Activated CD8-positive, alpha-beta memory T cell treated with anti-CD3 and anti-CD28 coated beads for 36 hours (primary cell): ENCODE results near the gene C11orf54. TPM values are rescaled to one million over a fixed set of nuclear protein-coding genes. Genes with fewer than 3 reads are reported as not detected.
"Not testable (repeated sequence)": the region's sequence is repeated elsewhere in the genome, so short reads cannot be mapped to it uniquely, and the experiment has no call there.

Source experiments
- CTCF ChIA-PET: fragments of 350-600 bp; sonication (Branson Sonifier 250); formaldehyde crosslinking; loops from one replicate; lab custom pipeline; 2021; ENCODE audit warnings: antibody characterized with exemption; lab: Charles Lee
- POLR2A ChIA-PET: fragments of 350-600 bp; sonication (Branson Sonifier 250); formaldehyde crosslinking; loops from one replicate; lab custom pipeline; 2021; ENCODE audit warnings: antibody characterized with exemption; lab: Charles Lee
- total RNA-seq, 2 experiments: library from RNA; stranded (reverse); gene quantifications; one replicate each; pipeline ENCODE4 v1.2.3, GENCODE V29; 2021

C11orf54 gene
- total RNA-seq, 2 experiments from 2014 or later = 13.4 to 15.0 TPM

DNA sequence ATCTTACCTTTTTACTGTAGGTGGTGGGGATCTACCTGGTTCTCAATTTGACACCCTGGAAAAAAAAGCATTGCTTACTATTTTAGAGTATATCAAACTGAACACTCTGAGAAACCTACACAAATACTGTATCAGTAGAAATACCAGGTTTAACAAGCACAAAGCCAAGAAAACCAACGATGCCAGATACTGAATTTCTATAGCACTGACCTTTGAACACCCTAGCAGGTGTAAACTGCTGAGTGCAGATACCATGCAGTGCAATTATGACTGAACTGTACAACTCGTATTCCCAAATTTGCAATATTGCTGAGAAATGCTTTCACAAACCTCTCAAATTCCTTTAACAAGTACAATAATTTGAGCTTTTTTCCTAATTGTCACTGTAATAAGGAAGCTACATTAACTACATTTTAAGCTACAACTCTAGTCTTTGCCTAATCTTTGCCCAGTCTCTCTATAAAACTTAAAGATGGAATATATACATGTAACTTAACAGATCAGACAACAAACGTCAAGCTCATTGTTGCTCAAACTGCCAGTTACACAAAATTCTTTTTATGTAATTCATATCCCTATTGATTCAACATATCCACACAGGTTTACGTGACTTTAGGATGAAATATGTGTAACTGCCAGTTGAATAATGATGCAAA lies 9.1 kb upstream of the C11orf54 start:
- POLR2A ChIA-PET = no interaction called here
- CTCF ChIA-PET = no interaction called here

GRCh38 chr11:93733474-93733873 lies 8.0 kb upstream of the C11orf54 start:
- CTCF ChIA-PET = no interaction called here

DNA sequence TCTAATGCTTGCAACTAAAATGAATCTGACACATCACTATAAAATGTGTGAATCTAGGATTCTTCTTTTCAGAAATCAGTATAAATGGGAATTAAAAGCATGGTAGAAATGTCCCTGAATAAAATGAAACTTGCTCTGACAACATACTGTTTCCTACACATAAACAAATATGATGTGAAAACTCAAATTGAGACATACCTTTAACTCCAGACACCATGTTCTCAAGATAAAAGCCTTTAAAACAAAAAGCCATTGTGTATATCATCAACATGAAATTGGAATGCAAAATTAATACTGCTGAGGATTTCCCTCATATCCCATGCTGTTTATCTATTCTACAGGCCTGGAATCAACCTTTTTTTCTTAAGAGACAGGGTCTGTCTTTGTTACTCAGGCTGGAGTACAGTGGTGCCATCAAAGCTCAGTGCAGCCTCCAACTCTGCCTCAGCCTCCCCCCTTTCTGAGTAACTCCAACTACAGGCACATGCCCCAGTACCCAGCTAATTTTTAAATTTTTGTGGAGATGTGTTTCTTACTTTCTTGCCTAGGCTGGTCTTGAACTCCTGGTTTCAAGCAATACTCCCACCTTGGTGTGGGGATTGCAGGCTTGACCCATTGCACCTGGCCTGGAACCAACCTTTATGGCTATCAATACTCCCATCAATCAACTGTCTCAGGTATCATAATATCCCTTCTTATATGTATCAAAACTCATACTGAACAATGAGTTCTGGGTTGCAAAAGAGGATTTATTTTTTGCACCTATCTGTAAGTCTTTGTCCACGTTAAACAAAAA lies 6.8 kb upstream of the C11orf54 start:
- POLR2A ChIA-PET = interaction anchor here (2.0 kb wide), 1 partner anchor 49 kb away, joined by 5 read pairs; the partner anchor contains the start of gene MED17
- CTCF ChIA-PET = no interaction called here

More at GRCh38 chr11:93733474-93733873, 8.0 kb upstream of the C11orf54 start:
- POLR2A ChIA-PET = no interaction called here

- CTCF ChIA-PET = no interaction called here
- POLR2A ChIA-PET = interaction anchor here (2.0 kb wide), 1 partner anchor 48 kb away, joined by 5 read pairs; the partner anchor contains the start of gene MED17
These were observed 5.8 kb upstream of the C11orf54 start for GRCh38 chr11:93735627-93736026.

GRCh38 chr11:93736129-93736528 lies 5.3 kb upstream of the C11orf54 start:
- ChIA-PET POLR2A (interaction anchor here (2.0 kb wide), 1 partner anchor 48 kb away, joined by 5 read pairs; the partner anchor contains the start of gene MED17), CTCF (no interaction called here)

- ChIA-PET CTCF (interaction anchor here (0.9 to 1.4 kb wide), 2 partner anchors 10 to 46 kb away, joined by 3 to 5 read pairs; partner anchors contain the start of gene MED17), POLR2A (interaction anchor here (1.1 to 4.5 kb wide), 4 partner anchors 8 to 59 kb away, joined by 3 to 35 read pairs (median 5); partner anchors contain the start of gene MED17)
These were observed 3.4 kb upstream of the C11orf54 start for GRCh38 chr11:93737904-93738612.

DNA sequence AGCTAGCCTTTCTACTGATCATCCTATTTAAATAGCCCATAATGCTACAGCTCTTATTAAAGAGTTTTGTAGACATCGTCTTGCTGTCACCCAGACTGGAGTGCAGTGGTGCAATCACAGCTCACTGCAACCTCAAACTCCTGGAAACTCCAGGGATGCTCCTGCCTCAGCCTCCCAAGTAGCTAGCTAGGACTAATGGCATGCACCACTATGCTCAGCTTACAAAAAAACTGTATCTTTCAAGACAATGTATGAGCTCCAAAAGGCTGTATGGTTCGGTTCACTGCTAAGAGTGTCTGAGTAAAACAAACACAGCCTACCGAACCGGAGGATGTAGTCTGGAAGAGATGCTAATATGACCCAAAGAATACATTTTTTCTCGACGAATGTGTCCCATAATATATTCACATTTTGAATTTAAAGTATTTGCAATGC lies 2.8 kb upstream of the C11orf54 start:
- CTCF ChIA-PET = interaction anchor here (0.9 to 1.4 kb wide), 2 partner anchors 11 to 45 kb away, joined by 3 to 5 read pairs; partner anchors contain the start of gene MED17
- POLR2A ChIA-PET = interaction anchor here (1.1 to 4.5 kb wide), 4 partner anchors 9 to 59 kb away, joined by 3 to 35 read pairs (median 5); partner anchors contain the start of gene MED17

DNA sequence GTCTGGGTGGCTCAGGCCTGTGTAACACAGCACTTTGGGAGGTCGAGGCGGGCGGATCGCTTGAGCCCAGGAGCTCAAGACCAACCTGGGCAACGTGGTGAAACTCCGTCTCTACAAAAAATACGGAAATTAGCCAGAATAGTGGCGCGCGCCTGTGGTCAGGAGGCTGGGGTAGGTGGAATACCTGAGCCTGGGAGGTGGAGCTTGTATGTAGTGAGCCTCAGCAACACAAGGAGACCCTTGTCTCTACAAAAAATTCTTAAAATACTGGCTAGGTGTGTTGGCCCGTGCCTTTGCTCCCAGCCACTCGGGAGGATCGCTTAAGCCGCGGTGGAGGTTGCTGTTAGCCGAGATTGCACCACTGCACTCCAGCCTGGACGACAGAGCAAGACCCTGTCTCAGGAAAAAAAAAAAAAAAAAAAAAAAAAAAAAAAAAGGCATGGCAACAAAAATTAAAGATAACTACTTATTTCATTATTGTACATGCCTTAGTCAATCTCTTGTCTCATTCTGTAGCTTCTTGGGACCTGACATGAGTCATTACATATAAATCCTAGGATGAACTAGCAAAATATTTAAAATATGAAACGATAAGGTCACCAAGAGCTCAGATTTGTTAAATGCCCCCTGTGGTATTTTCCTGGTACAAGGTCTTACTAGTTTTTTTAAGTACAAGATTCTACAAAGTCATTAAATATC lies 1.3 kb upstream of the C11orf54 start:
- POLR2A ChIA-PET = interaction anchor here (0.6 to 4.5 kb wide), 10 partner anchors 10 to 1327 kb away, joined by 3 to 61 read pairs (median 6); partner anchors contain the start of genes CEP295, FUT4, MED17 and PANX1
- CTCF ChIA-PET = interaction anchor here (0.6 to 2.5 kb wide), 3 partner anchors 17 to 55 kb away, joined by 3 to 10 read pairs (median 4); partner anchors contain the start of gene MED17

GRCh38 chr11:93740730-93741093 lies 760 bp upstream of the C11orf54 start:
- ChIA-PET POLR2A (interaction anchor here (0.6 to 4.5 kb wide), 8 partner anchors 11 to 1326 kb away, joined by 3 to 61 read pairs (median 10); partner anchors contain the start of genes CEP295, FUT4 and MED17), CTCF (interaction anchor here (0.6 to 2.5 kb wide), 3 partner anchors 18 to 55 kb away, joined by 3 to 10 read pairs (median 4); partner anchors contain the start of gene MED17)

DNA sequence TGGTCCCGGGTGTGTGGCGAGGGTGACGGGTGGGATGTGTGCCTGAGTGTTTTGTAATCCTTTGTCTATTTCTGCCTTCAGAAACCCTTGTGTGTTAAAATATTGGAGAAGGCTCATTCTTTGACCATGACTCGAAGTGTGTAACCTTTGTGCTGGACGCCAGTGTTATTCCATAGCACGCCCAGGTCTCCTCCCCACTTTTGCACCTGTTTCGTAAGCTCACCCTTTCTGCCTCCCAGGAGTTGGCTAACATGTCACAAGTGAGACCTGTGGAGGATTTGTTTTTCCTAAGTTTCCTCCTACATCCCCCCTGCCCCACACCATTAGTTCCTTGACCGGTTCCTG lies 382 bp downstream of the C11orf54 start:
- ChIA-PET POLR2A (interaction anchor here (0.6 to 4.5 kb wide), 7 partner anchors 12 to 802 kb away, joined by 3 to 61 read pairs (median 5); partner anchors contain the start of genes CEP295, FUT4 and MED17), CTCF (interaction anchor here (2.5 kb wide), 1 partner anchor 42 kb away, joined by 10 read pairs; the partner anchor contains the start of gene MED17)

DNA sequence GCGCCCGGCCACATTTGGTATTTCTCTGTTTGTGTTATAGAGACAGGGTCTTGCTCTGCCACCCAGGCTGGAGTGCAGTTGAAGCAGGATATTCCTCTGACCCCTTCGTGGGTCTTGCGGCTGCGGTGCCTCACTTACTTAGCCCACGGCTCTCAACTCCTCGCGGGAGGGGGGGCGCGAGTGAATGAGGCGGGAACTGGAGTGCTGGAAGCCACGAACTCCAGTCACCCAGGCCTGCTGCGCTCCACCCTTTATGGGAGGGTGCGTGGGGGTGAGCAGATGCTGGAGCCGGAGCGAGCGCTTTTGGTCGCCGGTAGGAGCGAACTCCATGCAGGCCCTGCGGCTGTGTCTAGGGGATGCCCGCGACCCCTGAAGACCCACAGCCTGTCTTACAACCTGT lies 1.8 kb downstream of the C11orf54 start:
- CTCF ChIA-PET = no interaction called here
- POLR2A ChIA-PET = interaction anchor here (3.8 kb wide), 1 partner anchor 40 kb away, joined by 61 read pairs; the partner anchor contains the start of gene MED17

- POLR2A ChIA-PET = no interaction called here
- CTCF ChIA-PET = no interaction called here
These were observed 3.2 kb downstream of the C11orf54 start for GRCh38 chr11:93744669-93745004.

GRCh38 chr11:93745005-93745755 lies 3.7 kb downstream of the C11orf54 start:
- CTCF ChIA-PET, POLR2A ChIA-PET: not testable (repeated sequence)

- CTCF ChIA-PET = no interaction called here
- POLR2A ChIA-PET = no interaction called here
These were observed 4.6 kb downstream of the C11orf54 start for GRCh38 chr11:93746101-93746500.

GRCh38 chr11:93747122-93747521 lies 5.7 kb downstream of the C11orf54 start:
- CTCF ChIA-PET = no interaction called here
- POLR2A ChIA-PET = no interaction called here

DNA sequence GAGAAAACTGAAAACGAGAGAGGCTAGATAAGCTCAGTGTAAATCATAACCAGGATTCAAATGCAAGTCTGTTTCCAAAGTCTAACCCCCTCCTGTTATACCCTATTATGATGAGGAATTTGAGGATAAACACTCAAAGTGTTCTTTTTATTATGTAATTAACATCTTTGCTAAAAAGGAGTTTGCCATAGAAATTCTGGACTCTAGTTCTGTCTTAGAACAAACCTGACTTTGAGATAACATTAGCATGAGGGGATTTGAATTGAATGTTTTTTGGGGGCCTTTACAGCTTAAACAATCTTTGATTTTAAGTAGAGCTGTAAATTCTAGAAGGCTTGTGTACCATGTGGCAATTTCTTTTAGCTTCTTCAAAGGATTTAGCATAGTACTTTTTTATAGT lies 9.5 kb downstream of the C11orf54 start:
- ChIA-PET CTCF (no interaction called here), POLR2A (no interaction called here)

DNA sequence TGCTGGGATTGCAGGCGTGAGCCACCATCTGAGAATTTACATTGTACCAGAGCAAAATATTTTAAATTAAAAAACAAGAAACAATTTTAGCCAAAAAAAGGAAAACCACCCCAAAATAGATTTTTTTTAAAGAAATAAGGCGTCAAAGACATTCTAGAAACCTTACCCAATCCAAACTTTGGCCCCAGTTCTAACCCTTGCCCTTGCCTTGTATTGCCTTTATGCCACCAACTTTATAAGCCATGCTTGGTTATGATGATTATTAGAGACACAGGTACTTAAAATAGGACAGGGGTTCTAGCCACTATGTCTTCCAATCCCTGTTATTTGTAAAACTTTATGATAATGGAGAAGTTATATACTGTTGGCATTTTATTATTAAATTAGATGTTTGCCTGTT lies 11.8 kb downstream of the C11orf54 start:
- CTCF ChIA-PET = no interaction called here
- POLR2A ChIA-PET = no interaction called here

DNA sequence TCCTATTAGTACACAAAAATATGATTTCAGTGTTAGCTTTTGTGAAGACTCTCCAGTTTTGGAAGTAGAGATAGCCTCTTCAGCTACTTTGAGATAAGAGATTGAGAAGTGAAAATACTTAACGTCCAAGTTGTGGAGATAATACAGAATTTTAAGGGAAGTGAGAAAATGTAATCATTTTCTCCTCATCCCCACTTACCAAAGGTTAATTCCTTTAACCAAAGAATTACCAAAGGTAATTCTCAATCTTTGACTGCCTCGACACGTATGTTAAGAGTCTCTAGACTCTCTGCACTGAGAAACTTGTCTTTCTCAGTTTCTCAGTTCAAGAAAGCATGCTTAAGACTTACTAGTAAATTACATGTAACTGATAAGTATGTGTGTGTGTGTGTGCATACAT lies 15.3 kb downstream of the C11orf54 start:
- ChIA-PET CTCF (no interaction called here), POLR2A (interaction anchor here (0.6 kb wide), 1 partner anchor 135 kb away, joined by 3 read pairs; no protein-coding TSS in a partner anchor)
